ENCODE results near the gene TIA1. TPM values are rescaled to one million over a fixed set of nuclear protein-coding genes. Genes with fewer than 3 reads are reported as not detected.
"Not testable (repeated sequence)": the region's sequence is repeated elsewhere in the genome, so short reads cannot be mapped to it uniquely, and the experiment has no call there.

Gene TIA1
- 100 to 1,000 TPM in 1 of 3 donors, 10 to 100 TPM in 2; 94.4 to 104 (median 99.8) TPM for total RNA-seq

DNA sequence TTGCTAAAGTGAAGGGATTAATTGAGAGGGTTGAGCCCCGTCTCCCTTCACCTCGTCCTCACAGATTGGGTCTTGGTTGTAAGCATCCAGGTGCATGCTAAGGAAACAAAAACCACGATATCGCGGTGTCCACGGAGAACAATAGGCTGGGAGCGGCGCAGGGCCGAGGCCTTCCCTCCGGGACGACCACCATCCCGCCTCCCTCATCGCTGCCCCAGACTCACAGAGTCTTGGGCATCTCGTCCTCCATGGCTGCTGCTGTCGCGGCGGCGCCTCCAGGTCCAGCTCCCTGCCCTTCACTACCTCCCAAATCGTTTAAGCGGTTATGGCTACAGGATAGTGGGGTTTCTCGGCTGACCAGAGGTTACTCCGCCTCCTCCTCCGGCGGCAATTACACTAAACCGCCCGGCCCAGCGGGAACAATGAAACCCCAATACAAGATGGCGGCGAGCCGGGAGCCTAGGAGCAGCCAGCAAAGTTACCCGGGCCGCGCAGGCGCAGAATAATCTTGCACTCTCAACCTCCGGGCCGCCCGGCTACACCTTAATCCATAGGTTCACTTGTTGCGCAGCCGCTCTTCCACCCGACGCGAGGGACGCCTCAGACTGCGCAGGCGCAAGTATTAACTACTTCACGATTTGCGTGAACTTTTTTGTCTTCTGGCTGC, at the start of gene TIA1:
TIA1 (minus strand) TSS at position 448 of the 667 bp plus-strand sequence; CDS start at position 250, 198 bp downstream.
- peaks cover 4% of the 10 kb centered on the region for H3K36me3 Mint-ChIP-seq (ENCODE audit: insufficient read depth)
- H3K9me3 Mint-ChIP-seq, result no peaks in the 10 kb centered on the region
- peak within 1 kb of the TSS; percentile 94 for H3K4me3 Mint-ChIP-seq
- H3K4me1 Mint-ChIP-seq (ENCODE audit: low read depth), result peaks cover 34% of the 10 kb centered on the region
- peak; percentile 97 to 99 for ATAC-seq
- DNase-seq, result peak; percentile 97
- no peaks in the 10 kb centered on the region for H3K27me3 Mint-ChIP-seq (ENCODE audit: low read depth)

- H3K4me1 Mint-ChIP-seq (ENCODE audit: low read depth), result peaks cover 19% of the 10 kb centered on the region
- not testable (repeated sequence) for DNase-seq; H3K27me3 Mint-ChIP-seq (ENCODE audit: low read depth); H3K4me3 Mint-ChIP-seq; ATAC-seq; H3K9me3 Mint-ChIP-seq
- H3K36me3 Mint-ChIP-seq (ENCODE audit: insufficient read depth), result peaks cover 27% of the 10 kb centered on the region
These were observed 49.4 kb upstream of the TIA1 start for GRCh38 chr2:70297828-70298227.

- H3K9me3 Mint-ChIP-seq, result no peaks in the 10 kb centered on the region
- no peaks in the 10 kb centered on the region for H3K27me3 Mint-ChIP-seq (ENCODE audit: low read depth)
- peaks cover 33% of the 10 kb centered on the region for H3K4me1 Mint-ChIP-seq (ENCODE audit: low read depth)
- H3K4me3 Mint-ChIP-seq, result no peak overlapping the region
- DNase-seq (no peak), ATAC-seq (no peak)
- H3K36me3 Mint-ChIP-seq (ENCODE audit: insufficient read depth), result peaks cover 47% of the 10 kb centered on the region
These were observed 35.2 kb upstream of the TIA1 start for GRCh38 chr2:70283500-70284191.

- DNase-seq (no peak), ATAC-seq (no peak)
- H3K36me3 Mint-ChIP-seq (ENCODE audit: insufficient read depth), result peaks cover 40% of the 10 kb centered on the region
- H3K27me3 Mint-ChIP-seq (ENCODE audit: low read depth), result no peaks in the 10 kb centered on the region
- no peaks in the 10 kb centered on the region for H3K9me3 Mint-ChIP-seq
- H3K4me3 Mint-ChIP-seq, result no peak overlapping the region
- peaks cover 26% of the 10 kb centered on the region for H3K4me1 Mint-ChIP-seq (ENCODE audit: low read depth)
These were observed 34.0 kb upstream of the TIA1 start for GRCh38 chr2:70282439-70282838.

DNA sequence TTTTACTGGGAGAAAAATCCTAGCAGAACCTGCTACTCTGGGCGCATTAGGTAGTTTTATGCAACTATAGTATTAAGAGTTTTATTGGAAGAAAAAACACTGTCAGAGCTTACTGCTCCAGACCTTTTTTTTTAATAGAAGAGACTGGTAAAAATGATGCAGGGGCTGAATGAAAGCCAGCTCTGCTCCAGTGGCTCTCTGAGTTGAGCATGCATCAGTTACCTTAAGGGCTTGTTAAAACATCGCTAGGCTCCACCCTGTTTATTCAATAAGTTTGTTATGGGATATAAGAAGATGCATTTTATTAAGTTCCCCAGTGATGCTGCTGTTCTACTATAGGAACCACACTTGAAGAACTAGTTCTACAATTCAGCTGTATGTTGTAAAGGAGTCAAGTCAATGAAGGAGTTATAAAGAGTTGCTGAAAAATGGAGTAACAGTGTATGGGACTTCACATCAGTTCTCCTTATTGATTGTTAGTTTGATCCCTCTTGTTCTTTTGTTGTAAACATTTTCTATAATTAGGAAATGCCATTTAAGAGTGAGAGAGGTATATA, 31.9 kb upstream of the TIA1 start:
- DNase-seq (no peak), ATAC-seq (no peak)
- Mint-ChIP-seq H3K27me3 (ENCODE audit: low read depth) (no peaks in the 10 kb centered on the region), H3K4me1 (ENCODE audit: low read depth) (peaks cover 13% of the 10 kb centered on the region), H3K36me3 (ENCODE audit: insufficient read depth) (peaks cover 31% of the 10 kb centered on the region), H3K9me3 (no peaks in the 10 kb centered on the region), H3K4me3 (no peak overlapping the region)

GRCh38 chr2:70270323-70270722, 21.9 kb upstream of the TIA1 start:
- peaks cover 32% of the 10 kb centered on the region for H3K36me3 Mint-ChIP-seq (ENCODE audit: insufficient read depth)
- H3K4me3 Mint-ChIP-seq, result no peak overlapping the region
- ATAC-seq (no peak), DNase-seq (no peak)
- H3K9me3 Mint-ChIP-seq, result no peaks in the 10 kb centered on the region
- H3K4me1 Mint-ChIP-seq (ENCODE audit: low read depth), result peaks cover 9% of the 10 kb centered on the region
- H3K27me3 Mint-ChIP-seq (ENCODE audit: low read depth), result no peaks in the 10 kb centered on the region

DNA sequence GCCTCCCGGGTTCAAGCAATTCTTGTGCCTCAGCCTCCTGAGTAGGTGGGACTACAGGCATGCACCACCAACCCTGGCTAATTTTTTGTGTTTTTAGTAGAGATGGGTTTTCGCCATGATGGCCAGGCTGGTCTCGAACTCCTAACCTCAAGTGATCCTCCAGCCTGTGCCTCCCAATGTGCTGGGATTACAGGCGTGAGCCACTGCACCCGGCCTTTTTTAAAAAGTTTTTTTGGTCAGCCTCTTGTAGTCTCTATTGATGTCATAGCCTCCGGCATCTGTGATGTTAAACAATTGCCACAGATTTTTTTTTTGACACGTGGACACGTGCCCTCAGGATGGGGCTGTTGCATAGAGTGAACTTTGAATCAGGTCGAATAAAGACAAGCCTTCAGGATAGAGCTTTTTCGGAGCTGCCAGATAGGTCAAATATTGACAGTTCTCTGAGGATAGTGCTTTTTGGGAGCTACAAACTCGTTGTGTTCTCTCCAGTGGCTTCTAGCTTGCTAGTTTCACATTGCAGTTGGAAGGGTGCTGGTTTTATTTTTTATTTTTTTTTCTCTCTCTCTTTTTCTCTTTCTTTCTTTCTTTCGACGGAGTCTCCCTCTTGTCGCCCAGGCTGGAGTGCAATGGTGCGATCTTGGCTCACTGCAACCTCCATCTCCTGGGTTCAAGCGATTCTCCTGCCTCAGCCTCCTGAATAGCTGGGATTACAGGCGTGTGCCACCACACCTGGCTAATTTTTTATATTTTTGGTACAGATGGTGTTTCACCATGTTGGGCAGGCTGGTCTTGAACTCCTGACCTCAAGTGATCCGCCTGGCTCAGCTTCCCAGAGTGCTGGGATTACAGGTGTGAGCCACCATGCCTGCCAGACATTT, 21.2 kb upstream of the TIA1 start:
- not testable (repeated sequence) for H3K27me3 Mint-ChIP-seq (ENCODE audit: low read depth); ATAC-seq; DNase-seq; H3K4me3 Mint-ChIP-seq; H3K4me1 Mint-ChIP-seq (ENCODE audit: low read depth); H3K9me3 Mint-ChIP-seq
- peaks cover 26% of the 10 kb centered on the region for H3K36me3 Mint-ChIP-seq (ENCODE audit: insufficient read depth)

DNA sequence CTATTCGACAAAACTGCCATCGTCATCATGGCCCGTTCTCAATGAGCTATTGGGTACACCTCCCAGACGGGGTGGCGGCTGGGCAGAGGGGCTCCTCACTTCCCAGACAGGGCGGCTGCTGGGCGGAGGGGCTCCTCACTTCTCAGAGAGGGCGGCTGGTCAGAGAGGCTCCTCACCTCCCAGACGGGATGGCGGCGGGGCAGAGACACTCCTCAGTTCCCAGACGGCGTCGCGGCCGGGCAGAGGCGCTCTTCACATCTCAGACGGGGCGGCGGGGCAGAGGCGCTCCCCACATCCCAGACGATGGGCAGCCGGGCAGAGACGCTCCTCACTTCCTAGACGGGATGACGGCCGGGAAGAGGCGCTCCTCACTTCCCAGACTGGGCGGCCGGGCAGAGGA, 18.5 kb upstream of the TIA1 start:
- H3K36me3 Mint-ChIP-seq (ENCODE audit: insufficient read depth), result peaks cover 27% of the 10 kb centered on the region
- ATAC-seq; H3K4me3 Mint-ChIP-seq; H3K9me3 Mint-ChIP-seq; H3K27me3 Mint-ChIP-seq (ENCODE audit: low read depth); H3K4me1 Mint-ChIP-seq (ENCODE audit: low read depth); DNase-seq: not testable (repeated sequence)

DNA sequence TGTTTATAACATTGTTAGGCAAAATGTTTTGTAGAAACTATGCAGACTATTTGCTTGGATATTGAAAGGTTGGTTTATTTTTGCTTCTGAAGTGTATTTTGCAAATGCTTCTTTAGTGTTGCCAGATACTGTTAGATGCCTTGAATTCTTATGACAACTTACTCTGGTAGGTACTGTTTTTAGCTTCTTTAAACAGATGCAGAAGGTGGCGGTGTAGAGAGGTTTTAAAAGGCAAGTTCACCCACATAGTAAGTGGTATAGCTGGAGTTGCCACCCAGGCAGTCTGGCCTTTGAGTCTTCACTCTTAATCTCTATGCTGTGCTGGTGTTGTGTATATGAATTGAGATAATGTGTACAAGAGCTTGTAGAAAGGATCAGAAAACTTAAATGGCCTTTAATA, 13.1 kb upstream of the TIA1 start:
- Mint-ChIP-seq H3K9me3 (no peaks in the 10 kb centered on the region), H3K27me3 (ENCODE audit: low read depth) (no peaks in the 10 kb centered on the region), H3K36me3 (ENCODE audit: insufficient read depth) (peaks cover 19% of the 10 kb centered on the region), H3K4me3 (no peak overlapping the region), H3K4me1 (ENCODE audit: low read depth) (peaks cover 34% of the 10 kb centered on the region)
- DNase-seq, result no peak
- no peak for ATAC-seq

DNA sequence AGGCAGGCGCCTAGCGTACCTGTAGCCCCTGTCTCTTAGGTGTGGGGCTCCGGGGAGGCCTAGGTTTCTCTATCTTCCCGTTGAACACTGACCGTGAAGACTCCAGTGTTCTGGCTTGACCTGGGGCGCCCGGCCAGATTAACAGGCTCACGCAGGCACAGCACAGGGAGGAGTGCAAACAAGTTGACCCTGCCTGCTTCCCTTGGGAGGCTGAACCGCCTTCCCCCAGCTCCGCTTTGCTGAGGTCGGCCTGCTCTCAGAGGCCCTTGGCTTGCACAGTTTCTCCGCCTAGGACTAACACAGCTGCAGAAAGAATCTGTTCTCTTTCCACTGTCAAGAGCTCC, 10.1 kb upstream of the TIA1 start:
- Mint-ChIP-seq H3K4me1 (ENCODE audit: low read depth) (peaks cover 28% of the 10 kb centered on the region), H3K9me3 (no peaks in the 10 kb centered on the region), H3K27me3 (ENCODE audit: low read depth) (no peaks in the 10 kb centered on the region), H3K36me3 (ENCODE audit: insufficient read depth) (peaks cover 8% of the 10 kb centered on the region), H3K4me3 (peak overlapping the region; percentile 85)
- ATAC-seq, result no peak
- DNase-seq, result no peak

- Mint-ChIP-seq H3K27me3 (ENCODE audit: low read depth) (no peaks in the 10 kb centered on the region), H3K9me3 (no peaks in the 10 kb centered on the region), H3K4me1 (ENCODE audit: low read depth) (peaks cover 19% of the 10 kb centered on the region), H3K4me3 (no peak overlapping the region), H3K36me3 (ENCODE audit: insufficient read depth) (no peaks in the 10 kb centered on the region)
- no peak for ATAC-seq
- no peak for DNase-seq
These were observed 7.3 kb upstream of the TIA1 start for GRCh38 chr2:70255637-70256314.

GRCh38 chr2:70250434-70250833, 2.0 kb upstream of the TIA1 start:
- no peak for DNase-seq
- Mint-ChIP-seq H3K4me3 (no peak overlapping the region), H3K4me1 (ENCODE audit: low read depth) (peaks cover 16% of the 10 kb centered on the region), H3K9me3 (no peaks in the 10 kb centered on the region), H3K27me3 (ENCODE audit: low read depth) (no peaks in the 10 kb centered on the region), H3K36me3 (ENCODE audit: insufficient read depth) (no peaks in the 10 kb centered on the region)
- ATAC-seq, result no peak

GRCh38 chr2:70247364-70248180, 856 bp downstream of the TIA1 start:
- ATAC-seq, result no peak
- peak overlapping the region; percentile 94 for H3K4me3 Mint-ChIP-seq
- peaks cover 4% of the 10 kb centered on the region for H3K36me3 Mint-ChIP-seq (ENCODE audit: insufficient read depth)
- no peak for DNase-seq
- H3K27me3 Mint-ChIP-seq (ENCODE audit: low read depth), result no peaks in the 10 kb centered on the region
- H3K9me3 Mint-ChIP-seq, result no peaks in the 10 kb centered on the region
- H3K4me1 Mint-ChIP-seq (ENCODE audit: low read depth), result peaks cover 39% of the 10 kb centered on the region
